OCI-LY7 (cell line): ENCODE results near the gene CHD3. TPM values are rescaled to one million over a fixed set of nuclear protein-coding genes. Genes with fewer than 3 reads are reported as not detected.

Experiments used
- BruUV-seq: library from RNA; stranded (reverse); fragments of 400-500 nt; replicated peaks from 2 replicates; lab custom pipeline; 2021; lab: Mats Ljungman, UMichigan
- CTCF ChIA-PET: fragments of 300-600 bp; sonication (Branson Sonifier 250); formaldehyde crosslinking; loops from one replicate; lab custom pipeline; 2022; ENCODE audit warnings: antibody characterized with exemption; ENCODE audit not compliant: unreplicated experiment; lab: Charles Lee
- POLR2A ChIA-PET: fragments of 300-600 bp; sonication (Branson Sonifier 250); formaldehyde crosslinking; loops from one replicate; lab custom pipeline; 2022; ENCODE audit warnings: antibody characterized with exemption; lab: Charles Lee
- DNase-seq: peaks from one replicate; pipeline ENCODE4 v3.0.0-alpha.2; 2015; ENCODE audit warnings: low spot score
- H2AFZ ChIP-seq: fragments of 200-600 bp; sonication (generic), shearing (Covaris generic); 2 replicates; pipeline ENCODE4 v1.6.1; 2014; ENCODE audit warnings: mild to moderate bottlenecking, antibody characterized with exemption, low read length, moderate library complexity
- H3K27ac ChIP-seq: fragments of 200-600 bp; sonication (generic); 2 replicates; pipeline ENCODE4 v1.5.1; 2014; ENCODE audit warnings: mixed run types, low read depth, mild to moderate bottlenecking, moderate library complexity, low read length, inconsistent platforms; ENCODE audit not compliant: poor library complexity, severe bottlenecking
- H3K36me3 ChIP-seq: fragments of 200-600 bp; sonication (generic); 2 replicates; pipeline ENCODE4 v1.6.1; 2014; ENCODE audit warnings: mild to moderate bottlenecking, antibody characterized with exemption, low read length, moderate library complexity, mixed read lengths; ENCODE audit not compliant: insufficient read depth
- H3K4me1 ChIP-seq: fragments of 200-600 bp; sonication (generic); 2 replicates; pipeline ENCODE4 v1.5.1; 2014; ENCODE audit warnings: mild to moderate bottlenecking, low read length; ENCODE audit not compliant: insufficient read depth, poor library complexity, severe bottlenecking
- H3K4me2 ChIP-seq: fragments of 200-600 bp; sonication (generic); 2 replicates; pipeline ENCODE4 v1.6.1; 2014; ENCODE audit warnings: mild to moderate bottlenecking, low read length
- H3K4me3 ChIP-seq: fragments of 200-600 bp; sonication (generic); 2 replicates; pipeline ENCODE4 v1.5.1; 2014; ENCODE audit warnings: mild to moderate bottlenecking, low read depth, low read length; ENCODE audit not compliant: poor library complexity, severe bottlenecking
- H3K79me2 ChIP-seq: fragments of 200-600 bp; sonication (generic); 2 replicates; pipeline ENCODE4 v1.6.1; 2016; ENCODE audit warnings: low read depth, mild to moderate bottlenecking, low read length, moderate library complexity, mixed read lengths; ENCODE audit not compliant: insufficient read depth
- H3K9me2 ChIP-seq: fragments of 200-600 bp; sonication (generic); 2 replicates; pipeline ENCODE4 v1.6.1; 2016; ENCODE audit warnings: mild to moderate bottlenecking, low read length, mixed read lengths; ENCODE audit not compliant: insufficient read depth
- H3K9me3 ChIP-seq: fragments of 200-600 bp; sonication (generic); 2 replicates; pipeline ENCODE4 v1.6.1; 2014; ENCODE audit warnings: mild to moderate bottlenecking, mixed run types, low read length, mixed read lengths
- H4K20me1 ChIP-seq: fragments of 200-600 bp; sonication (generic); 2 replicates; pipeline ENCODE4 v1.6.1; 2014; ENCODE audit warnings: mild to moderate bottlenecking, antibody characterized with exemption, low read length, moderate library complexity, mixed read lengths; ENCODE audit not compliant: insufficient read depth
- EZH2phosphoT487 ChIP-seq: fragments of 200-600 bp; sonication (generic); IDR thresholded peaks from 2 replicates; pipeline ENCODE4 v1.6.1; 2018; ENCODE audit warnings: low read depth, borderline replicate concordance, mild to moderate bottlenecking, mixed run types, antibody characterized with exemption, low read length, moderate library complexity, mixed read lengths
- intact Hi-C: fragments of 100-400 bp; cut with micrococcal nuclease; formaldehyde crosslinking; loops from one replicate; pipeline ENCODE4 v1.10.0; 2022; ENCODE audit not compliant: unreplicated experiment
- total RNA-seq, 2 experiments: library from RNA; depleted of rRNA in 1 of 2; stranded (reverse); fragments of >200 nt in 1 of 2; shearing (Covaris generic) in 1 of 2; gene quantifications; 2 replicates each; pipeline ENCODE4 v1.2.3, GENCODE V29; 2014 to 2022
- TF ChIP-seq, protein P1 (sequence below): fragments of 200-600 bp; sonication (generic); conservative IDR thresholded peaks from 2 replicates; pipeline ENCODE4 v1.5.1; 2014; ENCODE audit warnings: mild to moderate bottlenecking, antibody characterized with exemption, low read length, moderate library complexity, mixed read lengths

CHD3 gene
- total RNA-seq, 2 experiments from 2014 or later = 42.5 to 126 TPM

DNA sequence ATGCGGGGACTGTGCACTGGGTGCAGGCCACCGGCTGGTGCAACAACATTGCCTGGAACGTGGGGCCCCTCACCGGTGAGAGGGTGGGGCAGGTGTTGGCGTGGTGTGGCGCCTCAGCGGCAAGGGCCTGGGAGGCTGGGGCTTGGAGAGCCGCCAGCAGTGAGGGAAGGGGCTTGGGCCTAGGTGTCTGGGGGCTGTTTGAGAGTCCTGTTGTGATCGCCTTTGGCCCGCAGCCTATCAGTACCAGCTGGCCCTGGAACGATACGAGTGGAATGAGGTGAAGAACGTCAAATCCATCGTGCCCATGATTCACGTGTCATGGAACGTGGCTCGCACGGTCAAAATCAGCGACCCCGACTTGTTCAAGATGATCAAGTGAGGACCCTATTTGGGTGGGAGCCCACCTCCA, 36.3 kb upstream of the CHD3 start:
- intact Hi-C loops = no loop called here

DNA sequence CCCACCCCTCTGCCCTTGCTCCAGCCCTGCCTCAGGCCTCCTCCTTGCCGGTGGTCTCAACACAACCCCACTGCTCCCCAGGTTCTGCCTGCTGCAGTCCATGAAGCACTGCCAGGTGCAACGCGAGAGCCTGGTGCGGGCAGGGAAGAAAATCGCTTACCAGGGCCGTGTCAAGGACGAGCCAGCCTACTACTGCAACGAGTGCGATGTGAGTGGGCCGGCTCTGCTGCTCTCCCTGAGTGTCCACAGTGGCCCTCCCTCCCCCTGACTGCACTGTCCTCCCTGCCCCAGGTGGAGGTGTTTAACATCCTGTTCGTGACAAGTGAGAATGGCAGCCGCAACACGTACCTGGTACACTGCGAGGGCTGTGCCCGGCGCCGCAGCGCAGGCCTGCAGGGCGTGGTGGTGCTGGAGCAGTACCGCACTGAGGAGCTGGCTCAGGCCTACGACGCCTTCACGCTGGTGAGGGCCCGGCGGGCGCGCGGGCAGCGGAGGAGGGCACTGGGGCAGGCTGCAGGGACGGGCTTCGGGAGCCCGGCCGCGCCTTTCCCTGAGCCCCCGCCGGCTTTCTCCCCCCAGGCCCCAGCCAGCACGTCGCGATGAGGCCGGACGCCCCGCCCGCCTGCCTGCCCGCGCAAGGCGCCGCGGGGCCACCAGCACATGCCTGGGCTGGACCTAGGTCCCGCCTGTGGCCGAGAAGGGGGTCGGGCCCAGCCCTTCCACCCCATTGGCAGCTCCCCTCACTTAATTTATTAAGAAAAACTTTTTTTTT, 35.5 kb upstream of the CHD3 start:
- no peak for DNase-seq

More for the DNA sequence above, 36.3 kb upstream of the CHD3 start:
- no TSS peak for BruUV-seq
- ChIA-PET POLR2A (no interaction called here), CTCF (no interaction called here)
- DNase-seq = no peak
- H3K36me3 ChIP-seq = peaks cover 76% of the 10 kb centered on the region
- H3K79me2 ChIP-seq = peaks cover 11% of the 10 kb centered on the region; the same call in 1 of the 2 replicates
- H3K9me3 ChIP-seq = no peaks in the 10 kb centered on the region
- H3K4me2 ChIP-seq = peak overlapping the region; percentile 28; the same call in 1 of the 2 replicates
- no peak overlapping the region for H3K4me3 ChIP-seq
- H3K4me1 ChIP-seq = peaks cover 31% of the 10 kb centered on the region
- H3K9me2 ChIP-seq = no peaks in the 10 kb centered on the region
- H2AFZ ChIP-seq = no peak overlapping the region
- TF ChIP-seq, protein P1, sequence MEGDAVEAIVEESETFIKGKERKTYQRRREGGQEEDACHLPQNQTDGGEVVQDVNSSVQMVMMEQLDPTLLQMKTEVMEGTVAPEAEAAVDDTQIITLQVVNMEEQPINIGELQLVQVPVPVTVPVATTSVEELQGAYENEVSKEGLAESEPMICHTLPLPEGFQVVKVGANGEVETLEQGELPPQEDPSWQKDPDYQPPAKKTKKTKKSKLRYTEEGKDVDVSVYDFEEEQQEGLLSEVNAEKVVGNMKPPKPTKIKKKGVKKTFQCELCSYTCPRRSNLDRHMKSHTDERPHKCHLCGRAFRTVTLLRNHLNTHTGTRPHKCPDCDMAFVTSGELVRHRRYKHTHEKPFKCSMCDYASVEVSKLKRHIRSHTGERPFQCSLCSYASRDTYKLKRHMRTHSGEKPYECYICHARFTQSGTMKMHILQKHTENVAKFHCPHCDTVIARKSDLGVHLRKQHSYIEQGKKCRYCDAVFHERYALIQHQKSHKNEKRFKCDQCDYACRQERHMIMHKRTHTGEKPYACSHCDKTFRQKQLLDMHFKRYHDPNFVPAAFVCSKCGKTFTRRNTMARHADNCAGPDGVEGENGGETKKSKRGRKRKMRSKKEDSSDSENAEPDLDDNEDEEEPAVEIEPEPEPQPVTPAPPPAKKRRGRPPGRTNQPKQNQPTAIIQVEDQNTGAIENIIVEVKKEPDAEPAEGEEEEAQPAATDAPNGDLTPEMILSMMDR = no peak
- no peak for TF ChIP-seq EZH2phosphoT487
- H3K27ac ChIP-seq = peak overlapping the region; percentile 6
- H4K20me1 ChIP-seq = no peaks in the 10 kb centered on the region

More for the DNA sequence above, 35.5 kb upstream of the CHD3 start:
- Histone ChIP-seq H3K9me2 (no peaks in the 10 kb centered on the region), H3K79me2 (peaks cover 13% of the 10 kb centered on the region; the same call in 1 of the 2 replicates), H3K27ac (no peak overlapping the region), H3K9me3 (no peaks in the 10 kb centered on the region), H3K4me3 (no peak overlapping the region), H3K36me3 (peaks cover 74% of the 10 kb centered on the region), H3K4me1 (peaks cover 31% of the 10 kb centered on the region), H3K4me2 (no peak overlapping the region), H2AFZ (no peak overlapping the region), H4K20me1 (no peaks in the 10 kb centered on the region)
- POLR2A ChIA-PET = no interaction called here
- TF ChIP-seq EZH2phosphoT487 = no peak
- TF ChIP-seq, protein P1 = no peak
- CTCF ChIA-PET = no interaction called here
- intact Hi-C loops = no loop called here
- no TSS peak for BruUV-seq
